H1 (cell line): ENCODE data around the gene BATF2. TPM values are rescaled to one million over a fixed set of nuclear protein-coding genes. Genes with fewer than 3 reads are reported as not detected.

Experiments used
- CHD7 ChIP-seq: fragments of 300-600 bp; sonication (generic); IDR thresholded peaks from 2 replicates; pipeline ENCODE4 v1.7.1; 2012; ENCODE audit warnings: low read length, moderate library complexity, mild to moderate bottlenecking, inconsistent platforms; ENCODE audit not compliant: insufficient replicate concordance
- MAFK ChIP-seq: IDR thresholded peaks from 2 replicates; pipeline ENCODE4 v1.6.1; 2012; ENCODE audit warnings: low read depth, mild to moderate bottlenecking, improper control_type of control experiment, low read length
- SIX5 ChIP-seq: IDR thresholded peaks from 2 replicates; pipeline ENCODE4 v1.6.1; 2011; ENCODE audit warnings: mild to moderate bottlenecking, low read depth, low read length
- polyA plus RNA-seq, 7 experiments: library from polyadenylated mRNA; depleted of rRNA in 3 of 7; stranded (reverse) in 5 of 7; unstranded in 2 of 7; fragments of >200 nt in 5 of 7; fragments of 200-250 nt in 2 of 7; gene quantifications; 1 replicate in 5 of 7; 2 replicates in 1 of 7; 4 replicates in 1 of 7; pipeline versions ENCODE4 v1.2.1 to v1.2.3, GENCODE V29; 2011 to 2013; ENCODE audit warnings: missing spikeins in 2 of 7, mixed read lengths in 2 of 7
- total RNA-seq: library from RNA; stranded (reverse); fragmentation: NEBNext Ultra II Directional; extraction: Animal tissue kit (Norgen Biotek cat#: 25700); gene quantifications from 2 replicates; pipeline ENCODE4 v1.2.1, GENCODE V29; 2021

Gene BATF2
- total and polyA plus RNA-seq, 2 of the 8 experiments (the other 6 are each of a cell fraction or from before 2014, with no cell fraction given) = 1.4 to 3.1 TPM

- TF ChIP-seq CHD7 = no peak
- TF ChIP-seq MAFK = no peak
- no peak for TF ChIP-seq SIX5
Measured at GRCh38 chr11:64951529-64951928, 45.2 kb downstream of the BATF2 start (continued).
